OCI-LY7 (cell line): ENCODE measurements around the gene BBS10. TPM values are rescaled to one million over a fixed set of nuclear protein-coding genes. Genes with fewer than 3 reads are reported as not detected.
"Not testable (repeated sequence)": the region's sequence is repeated elsewhere in the genome, so short reads cannot be mapped to it uniquely, and the experiment has no call there.

Source experiments
- BruUV-seq: library from RNA; stranded (reverse); fragments of 400-500 nt; replicated peaks from 2 replicates; lab custom pipeline; 2021; lab: Mats Ljungman, UMichigan
- CTCF ChIA-PET: fragments of 300-600 bp; sonication (Branson Sonifier 250); formaldehyde crosslinking; loops from one replicate; lab custom pipeline; 2022; ENCODE audit warnings: antibody characterized with exemption; ENCODE audit not compliant: unreplicated experiment; lab: Charles Lee
- POLR2A ChIA-PET: fragments of 300-600 bp; sonication (Branson Sonifier 250); formaldehyde crosslinking; loops from one replicate; lab custom pipeline; 2022; ENCODE audit warnings: antibody characterized with exemption; lab: Charles Lee
- DNase-seq: peaks from one replicate; pipeline ENCODE4 v3.0.0-alpha.2; 2015; ENCODE audit warnings: low spot score
- H2AFZ ChIP-seq: fragments of 200-600 bp; sonication (generic), shearing (Covaris generic); 2 replicates; pipeline ENCODE4 v1.6.1; 2014; ENCODE audit warnings: mild to moderate bottlenecking, antibody characterized with exemption, low read length, moderate library complexity
- H3K27ac ChIP-seq: fragments of 200-600 bp; sonication (generic); 2 replicates; pipeline ENCODE4 v1.5.1; 2014; ENCODE audit warnings: mixed run types, low read depth, mild to moderate bottlenecking, moderate library complexity, low read length, inconsistent platforms; ENCODE audit not compliant: poor library complexity, severe bottlenecking
- H3K36me3 ChIP-seq: fragments of 200-600 bp; sonication (generic); 2 replicates; pipeline ENCODE4 v1.6.1; 2014; ENCODE audit warnings: mild to moderate bottlenecking, antibody characterized with exemption, low read length, moderate library complexity, mixed read lengths; ENCODE audit not compliant: insufficient read depth
- H3K4me1 ChIP-seq: fragments of 200-600 bp; sonication (generic); 2 replicates; pipeline ENCODE4 v1.5.1; 2014; ENCODE audit warnings: mild to moderate bottlenecking, low read length; ENCODE audit not compliant: insufficient read depth, poor library complexity, severe bottlenecking
- H3K4me2 ChIP-seq: fragments of 200-600 bp; sonication (generic); 2 replicates; pipeline ENCODE4 v1.6.1; 2014; ENCODE audit warnings: mild to moderate bottlenecking, low read length
- H3K4me3 ChIP-seq: fragments of 200-600 bp; sonication (generic); 2 replicates; pipeline ENCODE4 v1.5.1; 2014; ENCODE audit warnings: mild to moderate bottlenecking, low read depth, low read length; ENCODE audit not compliant: poor library complexity, severe bottlenecking
- H3K79me2 ChIP-seq: fragments of 200-600 bp; sonication (generic); 2 replicates; pipeline ENCODE4 v1.6.1; 2016; ENCODE audit warnings: low read depth, mild to moderate bottlenecking, low read length, moderate library complexity, mixed read lengths; ENCODE audit not compliant: insufficient read depth
- H3K9me2 ChIP-seq: fragments of 200-600 bp; sonication (generic); 2 replicates; pipeline ENCODE4 v1.6.1; 2016; ENCODE audit warnings: mild to moderate bottlenecking, low read length, mixed read lengths; ENCODE audit not compliant: insufficient read depth
- H3K9me3 ChIP-seq: fragments of 200-600 bp; sonication (generic); 2 replicates; pipeline ENCODE4 v1.6.1; 2014; ENCODE audit warnings: mild to moderate bottlenecking, mixed run types, low read length, mixed read lengths
- H4K20me1 ChIP-seq: fragments of 200-600 bp; sonication (generic); 2 replicates; pipeline ENCODE4 v1.6.1; 2014; ENCODE audit warnings: mild to moderate bottlenecking, antibody characterized with exemption, low read length, moderate library complexity, mixed read lengths; ENCODE audit not compliant: insufficient read depth
- EZH2phosphoT487 ChIP-seq: fragments of 200-600 bp; sonication (generic); IDR thresholded peaks from 2 replicates; pipeline ENCODE4 v1.6.1; 2018; ENCODE audit warnings: low read depth, borderline replicate concordance, mild to moderate bottlenecking, mixed run types, antibody characterized with exemption, low read length, moderate library complexity, mixed read lengths
- intact Hi-C: fragments of 100-400 bp; cut with micrococcal nuclease; formaldehyde crosslinking; loops from one replicate; pipeline ENCODE4 v1.10.0; 2022; ENCODE audit not compliant: unreplicated experiment
- total RNA-seq, 2 experiments: library from RNA; depleted of rRNA in 1 of 2; stranded (reverse); fragments of >200 nt in 1 of 2; shearing (Covaris generic) in 1 of 2; gene quantifications; 2 replicates each; pipeline ENCODE4 v1.2.3, GENCODE V29; 2014 to 2022
- TF ChIP-seq, protein P1 (sequence below): fragments of 200-600 bp; sonication (generic); conservative IDR thresholded peaks from 2 replicates; pipeline ENCODE4 v1.5.1; 2014; ENCODE audit warnings: mild to moderate bottlenecking, antibody characterized with exemption, low read length, moderate library complexity, mixed read lengths

Gene BBS10
- total RNA-seq, 2 experiments from 2014 or later: 5.5 to 6.2 TPM

DNA sequence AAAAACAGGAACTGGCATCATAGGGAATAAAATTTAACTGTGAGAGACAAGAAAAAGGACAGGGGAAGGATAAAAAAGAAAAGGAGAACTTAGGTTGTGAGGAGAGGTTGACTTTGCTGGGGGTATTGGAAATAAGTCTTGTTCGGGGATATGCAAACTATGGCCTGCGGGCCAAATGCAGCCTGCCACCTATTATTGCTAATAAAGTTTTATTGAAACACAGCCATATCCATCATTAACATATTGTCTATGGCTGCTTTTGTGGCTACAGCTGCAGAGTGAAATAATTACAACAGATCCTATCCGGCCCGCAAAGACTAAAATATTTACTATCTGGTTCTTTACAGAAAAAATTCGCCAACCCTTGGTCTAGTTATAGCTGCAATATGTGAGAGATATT lies 18.6 kb downstream of the BBS10 start:
- no peak overlapping the region for H3K27ac ChIP-seq
- TF ChIP-seq, protein P1, sequence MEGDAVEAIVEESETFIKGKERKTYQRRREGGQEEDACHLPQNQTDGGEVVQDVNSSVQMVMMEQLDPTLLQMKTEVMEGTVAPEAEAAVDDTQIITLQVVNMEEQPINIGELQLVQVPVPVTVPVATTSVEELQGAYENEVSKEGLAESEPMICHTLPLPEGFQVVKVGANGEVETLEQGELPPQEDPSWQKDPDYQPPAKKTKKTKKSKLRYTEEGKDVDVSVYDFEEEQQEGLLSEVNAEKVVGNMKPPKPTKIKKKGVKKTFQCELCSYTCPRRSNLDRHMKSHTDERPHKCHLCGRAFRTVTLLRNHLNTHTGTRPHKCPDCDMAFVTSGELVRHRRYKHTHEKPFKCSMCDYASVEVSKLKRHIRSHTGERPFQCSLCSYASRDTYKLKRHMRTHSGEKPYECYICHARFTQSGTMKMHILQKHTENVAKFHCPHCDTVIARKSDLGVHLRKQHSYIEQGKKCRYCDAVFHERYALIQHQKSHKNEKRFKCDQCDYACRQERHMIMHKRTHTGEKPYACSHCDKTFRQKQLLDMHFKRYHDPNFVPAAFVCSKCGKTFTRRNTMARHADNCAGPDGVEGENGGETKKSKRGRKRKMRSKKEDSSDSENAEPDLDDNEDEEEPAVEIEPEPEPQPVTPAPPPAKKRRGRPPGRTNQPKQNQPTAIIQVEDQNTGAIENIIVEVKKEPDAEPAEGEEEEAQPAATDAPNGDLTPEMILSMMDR: no peak
- no peak for TF ChIP-seq EZH2phosphoT487
- no peaks in the 10 kb centered on the region for H3K9me3 ChIP-seq
- POLR2A ChIA-PET: interaction anchor here (0.6 kb wide), 1 partner anchor 203 kb away, joined by 3 read pairs; no protein-coding TSS in a partner anchor
- no peaks in the 10 kb centered on the region for H3K36me3 ChIP-seq
- DNase-seq: no peak
- intact Hi-C loops: no loop called here
- H3K4me3 ChIP-seq: no peak overlapping the region
- no peak overlapping the region for H3K4me2 ChIP-seq
- no peak overlapping the region for H2AFZ ChIP-seq
- BruUV-seq: no TSS peak
- H3K4me1 ChIP-seq: no peaks in the 10 kb centered on the region
- H4K20me1 ChIP-seq: no peaks in the 10 kb centered on the region
- no peaks in the 10 kb centered on the region for H3K79me2 ChIP-seq
- CTCF ChIA-PET: no interaction called here
- no peaks in the 10 kb centered on the region; the same call in 1 of the 2 replicates for H3K9me2 ChIP-seq

DNA sequence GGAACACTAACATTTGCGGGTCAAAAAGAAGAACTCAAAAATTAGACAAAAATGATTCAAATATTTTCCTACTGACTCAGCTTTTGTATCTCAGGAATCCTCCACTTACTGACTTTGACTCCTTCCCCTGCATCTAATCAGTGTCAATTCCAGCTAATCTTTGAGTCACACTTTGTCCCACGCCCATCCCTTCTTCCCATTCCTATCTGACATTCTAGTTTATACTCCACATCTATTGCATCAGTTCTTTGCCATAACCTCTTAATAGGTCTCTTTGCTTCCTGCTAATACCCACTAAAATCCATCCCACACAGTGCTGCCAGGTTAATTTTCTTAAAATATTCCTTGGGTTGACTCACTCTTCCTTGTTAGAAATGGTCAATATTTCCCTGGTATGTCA lies 19.1 kb downstream of the BBS10 start:
- BruUV-seq: no TSS peak
- Histone ChIP-seq H3K27ac (no peak overlapping the region), H3K4me2 (no peak overlapping the region), H3K79me2 (no peaks in the 10 kb centered on the region), H3K4me1 (no peaks in the 10 kb centered on the region), H4K20me1 (no peaks in the 10 kb centered on the region), H3K4me3 (no peak overlapping the region), H3K9me2 (no peaks in the 10 kb centered on the region; the same call in 1 of the 2 replicates), H2AFZ (no peak overlapping the region), H3K9me3 (no peaks in the 10 kb centered on the region), H3K36me3 (no peaks in the 10 kb centered on the region)
- CTCF ChIA-PET: no interaction called here
- POLR2A ChIA-PET: interaction anchor here (0.6 kb wide), 1 partner anchor 204 kb away, joined by 3 read pairs; no protein-coding TSS in a partner anchor
- DNase-seq: no peak
- intact Hi-C loops: no loop called here
- TF ChIP-seq, protein P1: no peak
- no peak for TF ChIP-seq EZH2phosphoT487

DNA sequence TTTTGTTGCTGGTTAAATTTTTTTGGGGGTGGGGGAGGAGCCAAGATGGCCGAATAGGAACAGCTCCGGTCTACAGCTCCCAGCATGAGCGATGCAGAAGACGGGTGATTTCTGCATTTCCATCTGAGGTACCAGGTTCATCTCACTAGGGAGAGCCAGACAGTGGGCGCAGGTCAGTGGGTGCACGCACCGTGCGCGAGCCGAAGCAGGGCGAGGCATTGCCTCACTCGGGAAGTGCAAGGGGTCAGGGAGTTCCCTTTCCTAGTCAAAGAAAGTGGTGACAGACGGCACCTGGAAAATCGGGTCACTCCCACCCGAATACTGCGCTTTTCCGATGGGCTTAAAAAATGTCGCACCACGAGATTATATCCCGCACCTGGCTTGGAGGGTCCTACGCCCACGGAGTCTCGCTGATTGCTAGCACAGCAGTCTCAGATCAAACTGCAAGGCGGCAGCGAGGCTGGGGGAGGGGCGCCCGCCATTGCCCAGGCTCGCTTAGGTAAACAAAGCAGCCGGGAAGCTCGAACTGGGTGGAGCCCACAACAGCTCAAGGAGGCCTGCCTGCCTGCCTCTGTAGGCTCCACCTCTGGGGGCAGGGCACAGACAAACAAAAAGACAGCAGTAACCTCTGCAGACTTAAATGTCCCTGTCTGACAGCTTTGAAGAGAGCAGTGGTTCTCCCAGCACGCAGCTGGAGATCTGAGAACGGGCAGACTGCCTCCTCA lies 28.5 kb downstream of the BBS10 start:
- H3K79me2 ChIP-seq, H2AFZ ChIP-seq, H3K9me3 ChIP-seq, H3K27ac ChIP-seq, DNase-seq, H3K4me1 ChIP-seq, CTCF ChIA-PET, H3K4me2 ChIP-seq, H4K20me1 ChIP-seq, H3K4me3 ChIP-seq, intact Hi-C loops, POLR2A ChIA-PET, H3K36me3 ChIP-seq, H3K9me2 ChIP-seq, BruUV-seq: not testable (repeated sequence)
